Measurements from ENCODE around the gene CHRNG. TPM values are rescaled to one million over a fixed set of nuclear protein-coding genes. Genes with fewer than 3 reads are reported as not detected.

Gene CHRNG
- total RNA-seq, 1 donor from 2014 or later: not detected

GRCh38 chr2:232534940-232535651 is 4.4 kb upstream of the CHRNG start:
- Histone ChIP-seq H3K36me3 (no peaks in the 10 kb centered on the region), H3K4me3 (no peak overlapping the region), H3K9me3 (replicated peaks) (peaks cover 10% of the 10 kb centered on the region), H3K27ac (replicated peaks) (no peak overlapping the region), H3K4me1 (peaks cover 9% of the 10 kb centered on the region), H3K27me3 (ENCODE audit: low read depth) (peaks cover 37% of the 10 kb centered on the region)
- DNase-seq: peak; percentile 11
- intact Hi-C loops (cut with micrococcal nuclease): no loop called here
- TF ChIP-seq, protein P1, sequence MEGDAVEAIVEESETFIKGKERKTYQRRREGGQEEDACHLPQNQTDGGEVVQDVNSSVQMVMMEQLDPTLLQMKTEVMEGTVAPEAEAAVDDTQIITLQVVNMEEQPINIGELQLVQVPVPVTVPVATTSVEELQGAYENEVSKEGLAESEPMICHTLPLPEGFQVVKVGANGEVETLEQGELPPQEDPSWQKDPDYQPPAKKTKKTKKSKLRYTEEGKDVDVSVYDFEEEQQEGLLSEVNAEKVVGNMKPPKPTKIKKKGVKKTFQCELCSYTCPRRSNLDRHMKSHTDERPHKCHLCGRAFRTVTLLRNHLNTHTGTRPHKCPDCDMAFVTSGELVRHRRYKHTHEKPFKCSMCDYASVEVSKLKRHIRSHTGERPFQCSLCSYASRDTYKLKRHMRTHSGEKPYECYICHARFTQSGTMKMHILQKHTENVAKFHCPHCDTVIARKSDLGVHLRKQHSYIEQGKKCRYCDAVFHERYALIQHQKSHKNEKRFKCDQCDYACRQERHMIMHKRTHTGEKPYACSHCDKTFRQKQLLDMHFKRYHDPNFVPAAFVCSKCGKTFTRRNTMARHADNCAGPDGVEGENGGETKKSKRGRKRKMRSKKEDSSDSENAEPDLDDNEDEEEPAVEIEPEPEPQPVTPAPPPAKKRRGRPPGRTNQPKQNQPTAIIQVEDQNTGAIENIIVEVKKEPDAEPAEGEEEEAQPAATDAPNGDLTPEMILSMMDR (IDR thresholded peaks at IDR 0.05; ENCODE audit: borderline replicate concordance): no peak

DNA sequence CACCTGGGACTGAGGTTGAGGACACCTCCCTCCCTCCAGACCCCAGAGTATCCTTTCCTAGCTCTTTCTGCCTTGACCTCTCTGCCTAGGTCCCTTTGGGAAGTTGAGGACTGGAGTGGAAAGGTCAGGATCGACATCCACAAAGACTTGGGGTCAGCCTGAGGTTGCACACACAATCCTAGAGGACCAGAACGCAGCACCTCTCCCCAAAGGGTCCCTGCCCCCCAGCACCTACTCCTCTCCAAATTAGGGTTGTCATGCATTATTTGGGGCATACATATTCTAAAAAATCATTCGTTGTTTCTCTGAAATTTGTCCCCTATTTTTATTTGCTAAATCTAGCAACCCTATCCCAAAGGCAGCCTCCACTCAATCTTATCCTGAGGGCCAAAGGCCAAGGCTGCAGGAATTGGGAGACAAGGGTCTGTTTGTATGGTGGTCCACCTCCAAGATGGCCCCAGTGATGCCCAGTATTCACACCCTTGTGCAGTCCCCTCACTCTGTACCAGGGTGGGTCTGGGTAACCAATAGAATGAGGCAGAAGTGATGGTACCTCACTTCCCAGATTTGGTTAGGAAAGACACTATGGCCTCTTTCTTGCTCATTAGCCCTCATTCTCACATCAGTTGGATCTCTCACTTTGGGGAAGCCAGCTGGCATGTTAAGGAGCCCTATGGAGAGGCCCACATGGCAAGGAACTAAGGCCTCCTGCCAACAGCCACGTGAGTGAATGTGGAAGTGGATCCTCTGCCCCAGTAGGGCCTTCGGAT is 3.5 kb upstream of the CHRNG start:
- peaks cover 9% of the 10 kb centered on the region for H3K4me1 ChIP-seq
- TF ChIP-seq, protein P1 (IDR thresholded peaks at IDR 0.05; ENCODE audit: borderline replicate concordance): no peak
- H3K27ac ChIP-seq (replicated peaks): no peak overlapping the region
- H3K9me3 ChIP-seq (replicated peaks): peaks cover 10% of the 10 kb centered on the region
- intact Hi-C loops (cut with micrococcal nuclease): no loop called here
- H3K27me3 ChIP-seq (ENCODE audit: low read depth): peaks cover 41% of the 10 kb centered on the region
- no peak overlapping the region for H3K4me3 ChIP-seq
- no peaks in the 10 kb centered on the region for H3K36me3 ChIP-seq
- no peak for DNase-seq

GRCh38 chr2:232537079-232537478 is 2.4 kb upstream of the CHRNG start:
- peak; percentile 10 for DNase-seq
- Histone ChIP-seq H3K27ac (replicated peaks) (peak overlapping the region; percentile 63), H3K27me3 (ENCODE audit: low read depth) (peaks cover 34% of the 10 kb centered on the region), H3K4me1 (peaks cover 9% of the 10 kb centered on the region), H3K9me3 (replicated peaks) (peaks cover 10% of the 10 kb centered on the region), H3K4me3 (no peak overlapping the region), H3K36me3 (no peaks in the 10 kb centered on the region)
- TF ChIP-seq, protein P1 (IDR thresholded peaks at IDR 0.05; ENCODE audit: borderline replicate concordance): no peak
- intact Hi-C loops (cut with micrococcal nuclease): no loop called here

DNA sequence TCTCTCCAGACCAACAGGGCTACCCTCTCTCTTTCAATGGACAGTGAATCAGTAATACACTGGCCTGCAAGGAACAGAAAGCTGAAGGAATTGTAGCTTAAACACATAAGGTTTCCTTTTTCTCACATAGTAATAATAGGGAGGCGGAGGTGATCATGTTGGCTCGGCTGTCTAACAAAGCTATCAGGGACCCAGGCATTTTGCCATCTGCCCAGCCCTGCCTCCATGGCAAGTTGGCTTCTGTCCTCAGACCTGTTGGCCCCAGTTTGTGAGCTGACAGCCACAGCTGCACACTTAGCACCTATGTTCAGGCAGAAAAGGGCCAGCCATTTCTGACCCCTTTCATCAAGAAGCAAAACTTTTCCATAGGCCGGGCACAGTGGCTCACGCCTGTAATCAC is 2.0 kb upstream of the CHRNG start:
- Histone ChIP-seq H3K27ac (replicated peaks) (peak overlapping the region; percentile 63), H3K27me3 (ENCODE audit: low read depth) (peaks cover 34% of the 10 kb centered on the region), H3K9me3 (replicated peaks) (peaks cover 10% of the 10 kb centered on the region), H3K36me3 (no peaks in the 10 kb centered on the region), H3K4me3 (no peak overlapping the region), H3K4me1 (peaks cover 9% of the 10 kb centered on the region)
- TF ChIP-seq, protein P1 (IDR thresholded peaks at IDR 0.05; ENCODE audit: borderline replicate concordance): no peak
- peak; percentile 63 for DNase-seq
- intact Hi-C loops (cut with micrococcal nuclease): no loop called here

DNA sequence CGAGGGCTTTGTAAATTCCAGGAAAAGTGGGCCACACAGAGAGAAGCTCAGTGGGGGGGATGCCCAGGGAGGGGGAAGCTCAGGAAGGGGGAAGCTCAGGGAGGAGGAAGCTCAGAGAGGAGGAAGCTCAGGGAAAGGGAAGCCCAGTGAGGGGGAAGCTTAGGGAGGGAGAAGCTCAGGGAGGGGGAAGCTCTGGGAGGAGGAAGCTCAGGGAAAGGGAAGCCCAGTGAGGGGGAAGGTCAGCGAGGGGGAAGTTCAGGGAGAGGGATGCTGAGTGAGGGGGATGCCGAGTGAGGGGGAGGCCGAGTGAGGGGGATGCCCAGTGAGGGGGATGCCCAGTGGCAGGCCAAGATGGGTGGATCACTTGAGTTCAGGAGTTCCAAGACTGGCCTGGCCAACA is 821 bp upstream of the CHRNG start:
- intact Hi-C loops (cut with micrococcal nuclease): no loop called here
- H3K4me1 ChIP-seq: peaks cover 4% of the 10 kb centered on the region
- peaks cover 34% of the 10 kb centered on the region for H3K27me3 ChIP-seq (ENCODE audit: low read depth)
- H3K4me3 ChIP-seq: no peak overlapping the region
- no peak overlapping the region for H3K27ac ChIP-seq (replicated peaks)
- H3K9me3 ChIP-seq (replicated peaks): peaks cover 10% of the 10 kb centered on the region
- H3K36me3 ChIP-seq: no peaks in the 10 kb centered on the region
- TF ChIP-seq, protein P1 (IDR thresholded peaks at IDR 0.05; ENCODE audit: borderline replicate concordance): no peak
- peak; percentile 12 for DNase-seq
